IMR-90 (cell line): Measurements from ENCODE around the gene ZDHHC14. TPM values are rescaled to one million over a fixed set of nuclear protein-coding genes. Genes with fewer than 3 reads are reported as not detected.

Experiments
- ATAC-seq: fragments of 200-7000 bp; cut with Tn5 transposase; 2 replicates; pipeline ENCODE4 v1.9.1; 2020; ENCODE audit warnings: low read depth, mild to moderate bottlenecking, moderate library complexity
- BruUV-seq: library from RNA; stranded (reverse); fragments of 400-500 nt; replicated peaks from 2 replicates; lab custom pipeline; 2021; lab: Mats Ljungman, UMichigan
- CTCF ChIA-PET: fragments of 300-600 bp; formaldehyde crosslinking; extraction: SDS; loops from one replicate; lab custom pipeline; 2021; ENCODE audit warnings: antibody characterized with exemption; lab: Yijun Ruan, JAX
- POLR2A ChIA-PET: fragments of 300-600 bp; sonication (Branson Sonifier 250); formaldehyde crosslinking; loops from one replicate; lab custom pipeline; 2022; ENCODE audit warnings: antibody characterized with exemption; ENCODE audit not compliant: unreplicated experiment; lab: Charles Lee
- DNase-seq: peaks from one replicate; pipeline ENCODE4 v3.0.0; 2013
- H2AFZ ChIP-seq: replicated peaks from 2 replicates; pipeline ENCODE3; 2013; ENCODE audit warnings: low read length, mild to moderate bottlenecking; ENCODE audit not compliant: poor library complexity
- H2AK5ac ChIP-seq: 2 replicates; pipeline ENCODE4 v1.6.1; 2013; ENCODE audit warnings: low read depth, low read length, inconsistent platforms
- H2AK9ac ChIP-seq: replicated peaks from 2 replicates; pipeline ENCODE3; 2013; ENCODE audit warnings: mild to moderate bottlenecking, low read depth, low read length, moderate library complexity; ENCODE audit not compliant: poor library complexity
- H2BK120ac ChIP-seq: 2 replicates; pipeline ENCODE4 v1.6.1; 2013; ENCODE audit warnings: low read depth, low read length, inconsistent platforms
- H2BK15ac ChIP-seq: 3 replicates; pipeline ENCODE4 v1.6.1; 2013; ENCODE audit warnings: low read depth, low read length, inconsistent platforms
- H2BK20ac ChIP-seq: 2 replicates; pipeline ENCODE4 v1.6.1; 2013; ENCODE audit warnings: low read depth, mild to moderate bottlenecking, inconsistent platforms, low read length, moderate library complexity
- H2BK5ac ChIP-seq: 2 replicates; pipeline ENCODE4 v1.6.1; 2013; ENCODE audit warnings: mild to moderate bottlenecking, low read depth, low read length, inconsistent platforms; ENCODE audit not compliant: poor library complexity, severe bottlenecking
- H3K14ac ChIP-seq: replicated peaks from 2 replicates; pipeline ENCODE4 v1.6.1; 2013; ENCODE audit warnings: low read depth, low read length, inconsistent platforms
- H3K18ac ChIP-seq: 2 replicates; pipeline ENCODE4 v1.6.1; 2013; ENCODE audit warnings: low read depth, low read length, control low read depth
- H3K23ac ChIP-seq: 2 replicates; pipeline ENCODE4 v1.6.1; 2013; ENCODE audit warnings: low read depth, low read length, inconsistent platforms
- H3K27ac ChIP-seq: 2 replicates; pipeline ENCODE4 v1.5.1; 2013; ENCODE audit warnings: mild to moderate bottlenecking, control low read depth, low read length; ENCODE audit not compliant: insufficient read depth
- H3K27me3 ChIP-seq: 2 replicates; pipeline ENCODE4 v1.6.1; 2013; ENCODE audit warnings: low read length; ENCODE audit not compliant: control insufficient read depth, insufficient read depth
- H3K36me3 ChIP-seq: 2 replicates; pipeline ENCODE4 v1.6.1; 2013; ENCODE audit warnings: low read length, mixed read lengths; ENCODE audit not compliant: control insufficient read depth, insufficient read depth
- H3K4ac ChIP-seq: 2 replicates; pipeline ENCODE4 v1.6.1; 2013; ENCODE audit warnings: low read depth, low read length, inconsistent platforms
- H3K4me1 ChIP-seq: 2 replicates; pipeline ENCODE4 v1.6.1; 2013; ENCODE audit warnings: low read length, mixed read lengths; ENCODE audit not compliant: control insufficient read depth, insufficient read depth
- H3K4me2 ChIP-seq: 2 replicates; pipeline ENCODE4 v1.6.1; 2013; ENCODE audit warnings: low read depth, mild to moderate bottlenecking, control low read depth, low read length, moderate library complexity
- H3K4me3 ChIP-seq: 2 replicates; pipeline ENCODE4 v1.5.1; 2013; ENCODE audit warnings: low read depth, mild to moderate bottlenecking, control low read depth, low read length, moderate library complexity; ENCODE audit not compliant: insufficient read depth
- H3K56ac ChIP-seq: 2 replicates; pipeline ENCODE4 v1.6.1; 2013; ENCODE audit warnings: low read length, inconsistent platforms; ENCODE audit not compliant: insufficient read depth; ENCODE audit errors: extremely low read depth
- H3K79me1 ChIP-seq, 2 experiments: 2 replicates each; pipeline ENCODE4 v1.6.1; 2013; ENCODE audit warnings: low read length in 2 of 2, inconsistent platforms in 1 of 2, low read depth in 1 of 2
- H3K9ac ChIP-seq: 2 replicates; pipeline ENCODE4 v1.6.1; 2013; ENCODE audit warnings: low read depth, low read length, control low read depth
- H3K9me1 ChIP-seq: 2 replicates; pipeline ENCODE4 v1.6.1; 2013; ENCODE audit warnings: low read length, inconsistent platforms; ENCODE audit not compliant: insufficient read depth
- H3K9me3 ChIP-seq: 2 replicates; pipeline ENCODE4 v1.6.1; 2013; ENCODE audit warnings: low read length; ENCODE audit not compliant: control insufficient read depth, insufficient read depth
- H4K20me1 ChIP-seq: 2 replicates; pipeline ENCODE4 v1.6.1; 2013; ENCODE audit warnings: low read length, inconsistent platforms; ENCODE audit not compliant: insufficient read depth
- H4K5ac ChIP-seq: 2 replicates; pipeline ENCODE4 v1.6.1; 2013; ENCODE audit warnings: mild to moderate bottlenecking, low read depth, low read length, control low read depth
- H4K8ac ChIP-seq, 2 experiments: 2 replicates each; pipeline ENCODE4 v1.6.1; 2013; ENCODE audit warnings: low read depth in 2 of 2, low read length in 2 of 2, control low read depth in 1 of 2, inconsistent platforms in 1 of 2
- H4K91ac ChIP-seq: 2 replicates; pipeline ENCODE4 v1.6.1; 2013; ENCODE audit warnings: low read depth, low read length, inconsistent platforms; ENCODE audit not compliant: insufficient read depth
- CHD1 ChIP-seq: IDR thresholded peaks from 2 replicates; pipeline ENCODE4 v1.6.1; 2012; ENCODE audit warnings: low read depth, low read length, improper control_type of control experiment
- POLR2A ChIP-seq: IDR thresholded peaks from 2 replicates; pipeline ENCODE4 v1.6.1; 2012; ENCODE audit warnings: mild to moderate bottlenecking, low read depth, low read length
- WGBS, 2 experiments: methylation state at CpG; one replicate each; pipeline versions ENCODE4 v1.1.5 to v1.1.7; 2013; ENCODE audit warnings: missing lambda C conversion rate in 2 of 2; ENCODE audit not compliant: insufficient read length in 1 of 2; ENCODE audit errors: extremely low coverage in 2 of 2; 5-methylcytosine and 5-hydroxymethylcytosine counted together
- dilution Hi-C: fragments of 300-500 bp; cut with HindIII; formaldehyde crosslinking; loops from one replicate; pipeline ENCODE4 v1.14.3; 2018; ENCODE audit warnings: low sequenced_read_pairs; ENCODE audit not compliant: unreplicated experiment
- in situ Hi-C: fragments of 300-500 bp; cut with MboI; formaldehyde crosslinking; loops from 3 replicates; pipeline ENCODE4 v1.14.3; 2019; ENCODE audit warnings: low sequenced_read_pairs, inconsistent platforms, mixed read lengths
- intact Hi-C: fragments of 100-400 bp; cut with micrococcal nuclease; formaldehyde crosslinking; loops from 2 replicates; pipeline ENCODE4 v1.10.0; 2022
- polyA plus RNA-seq, 3 experiments: library from polyadenylated mRNA; depleted of rRNA; stranded (reverse); fragments of >200 nt; gene quantifications; 2 replicates each; pipeline ENCODE4 v1.2.3, GENCODE V29; 2012; ENCODE audit warnings: low replicate concordance in 1 of 3
- total RNA-seq: library from RNA; depleted of rRNA; stranded (reverse); fragments of >200 nt; gene quantifications from 2 replicates; pipeline ENCODE4 v1.2.3, GENCODE V29; 2012

ZDHHC14 gene
- total and polyA plus RNA-seq, 2 of the 4 experiments (the other 2 are of a cell fraction) = 0.90 to 2.0 TPM

GRCh38 chr6:157471077-157471686 is 90.2 kb downstream of the ZDHHC14 start:
- Histone ChIP-seq H3K4ac (no peak overlapping the region), H3K23ac (no peak overlapping the region), H3K27me3 (peaks cover 3% of the 10 kb centered on the region), H2BK15ac (no peak overlapping the region), H2AFZ (no peak overlapping the region), H3K36me3 (no peaks in the 10 kb centered on the region), H3K9me1 (no peaks in the 10 kb centered on the region), H3K4me3 (no peak overlapping the region), H2BK5ac (no peak overlapping the region), H4K5ac (no peak overlapping the region), H3K9ac (no peak overlapping the region), H4K20me1 (no peaks in the 10 kb centered on the region), H3K56ac (no peak overlapping the region), H3K4me2 (no peak overlapping the region), H2AK9ac (peak overlapping the region; percentile 68), H3K4me1 (no peaks in the 10 kb centered on the region), H4K8ac (no peak overlapping the region), H3K27ac (no peak overlapping the region), H3K18ac (no peak overlapping the region), H4K91ac (no peak overlapping the region), H2AK5ac (no peak overlapping the region), H2BK120ac (no peak overlapping the region), H3K79me1 (no peaks in the 10 kb centered on the region), H3K9me3 (no peaks in the 10 kb centered on the region), H3K14ac (no peak overlapping the region), H2BK20ac (no peak overlapping the region)
- intact Hi-C loops (no loop called here), dilution Hi-C loops (no loop called here), in situ Hi-C loops (no loop called here)
- no peak for DNase-seq
- no TSS peak for BruUV-seq
- no peak for ATAC-seq
- ChIA-PET POLR2A (no interaction called here), CTCF (no interaction called here)
- no peak for TF ChIP-seq CHD1
- no peak for TF ChIP-seq POLR2A
- 90% methylated on average over 12 of the region's 24 CpGs; no CpG with 5 or more reads in 1 of the 2 experiments for WGBS, 2 experiments
